ENCODE data around the gene CASS4.

CASS4 gene

DNA sequence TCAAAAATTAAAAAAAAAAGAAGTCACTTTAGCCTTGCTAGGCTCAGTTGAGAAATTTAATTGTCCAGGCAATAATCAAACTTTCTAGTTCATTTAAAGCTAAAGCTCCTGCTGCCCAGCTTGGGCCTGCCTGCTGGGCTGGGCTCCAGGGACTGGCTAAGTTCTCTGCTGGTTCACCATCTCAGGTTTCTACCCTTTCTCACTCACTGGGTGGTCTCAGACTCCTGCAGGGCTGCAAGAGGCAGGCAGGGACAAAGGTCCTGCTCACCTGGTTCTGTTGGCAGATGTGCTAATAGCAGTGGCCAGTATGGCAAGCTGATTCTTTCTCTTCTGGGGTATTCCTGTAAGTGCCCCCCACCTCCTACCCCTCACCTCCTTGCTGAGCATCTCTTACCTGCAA lies 35.2 kb downstream of the CASS4 start:
- no peak for DNase-seq (ENCODE audit: low spot score)

DNA sequence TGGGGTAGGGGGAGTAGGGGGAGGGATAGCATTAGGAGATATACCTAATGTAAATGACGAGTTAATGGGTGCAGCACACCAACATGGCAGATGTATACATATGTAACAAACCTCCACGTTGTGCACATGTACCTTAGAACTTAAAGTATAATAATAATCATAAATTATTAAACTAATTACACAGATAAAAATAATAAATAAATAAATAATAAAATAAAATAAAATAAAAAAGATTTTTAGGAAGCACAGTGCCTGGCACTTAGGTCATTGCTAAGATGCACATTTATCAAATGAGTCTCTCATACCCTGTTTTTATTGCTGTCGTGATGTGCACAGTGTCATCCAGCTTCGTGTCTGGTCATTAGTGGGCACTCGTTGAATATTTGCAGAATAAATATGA lies 37.4 kb downstream of the CASS4 start:
- no peak for DNase-seq (ENCODE audit: low spot score)

DNA sequence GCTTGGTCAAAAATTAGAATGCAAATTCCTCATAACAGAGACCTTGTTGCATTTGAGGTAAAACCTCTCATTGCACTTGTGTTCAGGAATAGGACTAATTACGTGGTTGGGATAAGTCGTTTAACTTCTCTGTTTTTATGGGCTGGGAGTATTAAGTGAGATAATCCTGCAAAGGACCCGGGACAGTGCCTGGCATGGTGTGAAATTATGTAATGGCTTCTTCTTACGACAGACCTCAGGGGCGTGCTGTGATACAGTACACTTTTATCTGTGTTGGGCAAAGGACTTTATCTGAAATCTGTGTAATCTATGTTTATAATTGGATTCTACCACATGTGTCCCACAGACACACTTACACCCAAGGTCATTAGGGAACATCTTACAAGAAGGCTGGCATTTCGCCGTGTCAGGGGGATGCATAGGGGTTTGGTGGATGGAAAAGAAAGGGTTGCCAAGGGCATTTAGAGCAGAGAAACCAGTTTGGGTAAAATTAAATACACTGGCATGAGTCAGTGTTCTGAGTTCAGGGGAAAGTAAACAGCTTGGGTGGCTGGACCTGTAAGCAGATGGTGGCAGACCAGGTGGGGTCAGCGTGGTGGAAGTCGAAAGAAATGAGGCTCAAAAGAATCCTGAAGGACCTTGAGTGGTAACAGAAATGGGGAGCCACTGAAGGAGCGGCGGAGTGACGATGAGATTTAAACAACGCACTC lies 39.2 kb downstream of the CASS4 start:
- DNase-seq (ENCODE audit: low spot score): no peak

DNA sequence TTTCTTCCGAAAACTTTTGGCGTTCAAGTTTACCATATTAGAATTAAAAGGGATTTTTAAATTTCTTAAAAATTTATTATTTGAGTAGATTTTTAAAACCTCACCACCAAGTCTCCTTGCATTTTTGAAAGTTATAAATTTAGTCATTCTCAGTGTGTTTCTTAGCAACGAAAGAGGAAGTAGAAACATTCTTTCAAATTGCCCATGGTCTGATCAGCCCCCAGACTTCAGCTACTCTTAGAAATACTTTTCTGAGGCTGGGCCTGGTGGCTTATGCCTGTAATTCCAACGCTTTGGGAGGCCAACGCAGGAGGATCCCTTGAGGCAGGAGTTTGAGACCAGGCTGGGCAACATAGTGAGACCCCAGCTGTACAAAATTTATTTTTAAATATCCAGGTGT lies 41.3 kb downstream of the CASS4 start:
- no peak for DNase-seq (ENCODE audit: low spot score)

DNA sequence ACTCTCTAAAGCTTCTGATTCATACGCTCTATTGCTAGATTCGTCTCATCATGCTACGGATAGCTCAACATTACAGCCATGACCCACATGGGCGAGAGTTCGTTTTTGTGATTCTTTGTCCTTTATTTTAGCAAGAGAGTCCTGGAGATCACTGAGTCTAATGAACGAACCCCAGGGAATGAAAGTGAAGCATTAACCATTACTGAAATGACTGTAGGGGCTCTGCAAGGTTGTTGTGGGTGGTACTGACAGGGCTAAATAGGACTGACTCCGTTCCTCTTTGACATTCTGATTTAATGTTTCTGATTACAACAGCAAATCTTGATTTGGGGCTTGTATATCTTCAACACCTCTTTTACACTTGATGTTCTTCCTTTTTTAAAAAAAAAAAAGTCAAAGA lies 42.7 kb downstream of the CASS4 start:
- peak; percentile 60 for DNase-seq (ENCODE audit: low spot score)

DNA sequence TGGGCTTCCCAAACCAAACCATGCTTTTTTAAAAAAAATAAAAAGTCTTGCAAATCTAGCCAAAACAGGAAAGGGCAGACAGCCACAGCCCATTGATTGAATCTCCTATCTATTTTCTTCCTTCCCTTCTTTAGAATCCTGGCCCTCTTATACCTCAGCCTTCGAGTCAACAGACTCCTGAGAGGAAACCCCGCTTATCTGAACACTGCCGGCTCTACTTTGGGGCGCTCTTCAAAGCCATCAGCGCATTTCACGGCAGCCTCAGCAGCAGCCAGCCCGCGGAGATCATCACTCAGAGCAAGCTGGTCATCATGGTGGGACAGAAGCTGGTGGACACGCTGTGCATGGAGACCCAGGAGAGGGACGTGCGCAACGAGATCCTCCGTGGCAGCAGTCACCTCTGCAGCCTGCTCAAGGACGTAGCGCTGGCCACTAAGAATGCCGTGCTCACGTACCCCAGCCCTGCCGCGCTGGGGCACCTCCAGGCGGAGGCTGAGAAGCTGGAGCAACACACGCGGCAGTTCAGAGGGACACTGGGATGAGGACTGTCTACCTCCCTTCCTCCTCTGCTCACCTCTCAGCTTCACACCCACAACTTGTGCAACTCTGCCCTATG lies 46.3 kb downstream of the CASS4 start:
- DNase-seq (ENCODE audit: low spot score): no peak

DNA sequence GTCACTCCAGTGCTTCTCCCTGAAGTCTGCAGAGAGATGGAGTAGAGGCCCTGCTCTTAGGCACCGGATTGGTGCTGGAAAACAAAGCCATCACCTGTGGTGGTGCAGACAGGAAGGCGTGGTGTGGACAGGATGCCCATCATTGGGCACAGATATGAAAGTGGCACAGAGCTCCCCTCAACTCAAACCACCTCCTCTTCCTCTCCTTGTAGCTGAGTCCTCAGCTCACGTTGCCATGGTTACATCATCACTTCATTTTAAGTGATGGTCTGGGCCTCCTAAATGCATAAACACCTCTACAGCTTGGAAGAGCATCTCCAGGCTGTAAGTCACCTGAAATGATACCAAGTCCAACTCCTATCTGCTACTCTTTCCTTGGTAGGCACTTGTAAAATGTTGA lies 48.4 kb downstream of the CASS4 start:
- peak; percentile 55 for DNase-seq (ENCODE audit: low spot score)

DNA sequence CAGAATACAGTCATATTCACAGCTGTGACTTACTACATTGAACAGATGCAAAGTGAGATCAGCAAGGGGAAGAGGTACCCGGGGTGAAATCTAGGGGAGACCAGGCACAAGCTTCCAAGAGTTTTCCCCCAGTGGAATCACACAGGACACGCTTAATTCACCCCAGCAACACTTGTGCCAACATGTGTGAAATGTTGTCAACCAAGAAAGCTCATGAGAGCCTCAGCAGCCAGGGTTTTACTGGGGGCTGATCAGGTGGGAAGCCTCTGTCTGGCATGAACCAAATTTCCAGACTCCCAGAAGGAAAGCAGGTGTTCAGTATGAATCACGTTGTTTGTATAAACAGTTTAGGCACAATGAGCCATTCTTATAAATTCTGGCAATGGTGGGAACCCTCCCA lies 49.5 kb downstream of the CASS4 start:
- DNase-seq (ENCODE audit: low spot score): no peak

DNA sequence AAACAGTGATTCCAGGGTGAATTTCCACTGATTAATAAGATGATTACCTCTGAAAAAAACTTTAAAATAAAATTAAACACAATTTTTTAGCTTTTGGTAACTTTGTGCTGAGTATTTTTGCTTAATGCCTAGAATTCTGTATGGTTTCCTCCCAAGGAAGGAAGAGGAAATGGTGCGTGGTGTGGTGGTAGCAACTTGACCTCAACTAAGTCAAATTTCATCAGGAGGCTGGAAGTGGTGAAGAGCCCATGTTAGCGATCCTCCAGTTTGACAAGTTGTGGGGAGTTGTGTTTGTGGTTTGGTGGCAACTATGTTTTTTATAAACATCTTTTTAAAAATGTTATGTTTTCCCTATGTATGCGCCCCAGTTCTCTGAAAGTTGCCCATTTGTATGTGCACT lies 51.4 kb downstream of the CASS4 start:
- peak; percentile 40 for DNase-seq (ENCODE audit: low spot score)

DNA sequence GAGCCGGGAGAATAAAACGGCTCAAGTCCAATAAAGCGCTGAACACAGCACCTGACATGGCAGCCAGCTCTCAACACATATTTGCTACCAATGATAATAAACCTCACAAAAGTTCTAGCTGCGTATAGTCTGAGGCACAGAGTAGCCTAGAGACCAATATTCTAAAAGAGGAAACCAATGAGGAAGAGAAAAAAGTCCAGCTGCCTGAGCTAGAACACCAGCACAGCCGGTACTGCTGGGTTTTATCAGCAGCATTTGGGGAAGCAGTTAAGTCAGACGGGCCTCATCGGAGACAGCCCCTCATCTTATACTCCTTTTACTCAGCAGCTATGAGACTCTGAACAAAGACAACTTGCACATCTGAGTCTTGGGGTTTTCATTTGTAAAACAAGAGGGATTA lies 53.9 kb downstream of the CASS4 start:
- no peak for DNase-seq (ENCODE audit: low spot score)

DNA sequence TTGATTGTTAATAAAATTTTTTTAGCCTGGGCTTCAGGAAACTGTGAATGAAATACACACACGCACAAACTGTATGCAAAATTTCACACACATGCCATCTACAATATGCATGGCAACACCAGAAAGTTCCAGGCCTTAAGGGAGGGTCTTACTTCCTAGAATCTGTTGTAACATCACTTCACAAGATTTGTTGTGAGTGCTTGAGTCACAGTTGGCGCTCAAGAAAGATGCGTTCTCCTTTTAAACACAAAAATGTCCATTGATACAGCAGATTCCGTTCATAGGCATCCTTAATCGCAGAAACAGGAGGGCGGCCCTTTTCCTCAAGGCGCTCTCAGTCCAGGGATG lies 55.9 kb downstream of the CASS4 start:
- DNase-seq (ENCODE audit: low spot score): no peak

DNA sequence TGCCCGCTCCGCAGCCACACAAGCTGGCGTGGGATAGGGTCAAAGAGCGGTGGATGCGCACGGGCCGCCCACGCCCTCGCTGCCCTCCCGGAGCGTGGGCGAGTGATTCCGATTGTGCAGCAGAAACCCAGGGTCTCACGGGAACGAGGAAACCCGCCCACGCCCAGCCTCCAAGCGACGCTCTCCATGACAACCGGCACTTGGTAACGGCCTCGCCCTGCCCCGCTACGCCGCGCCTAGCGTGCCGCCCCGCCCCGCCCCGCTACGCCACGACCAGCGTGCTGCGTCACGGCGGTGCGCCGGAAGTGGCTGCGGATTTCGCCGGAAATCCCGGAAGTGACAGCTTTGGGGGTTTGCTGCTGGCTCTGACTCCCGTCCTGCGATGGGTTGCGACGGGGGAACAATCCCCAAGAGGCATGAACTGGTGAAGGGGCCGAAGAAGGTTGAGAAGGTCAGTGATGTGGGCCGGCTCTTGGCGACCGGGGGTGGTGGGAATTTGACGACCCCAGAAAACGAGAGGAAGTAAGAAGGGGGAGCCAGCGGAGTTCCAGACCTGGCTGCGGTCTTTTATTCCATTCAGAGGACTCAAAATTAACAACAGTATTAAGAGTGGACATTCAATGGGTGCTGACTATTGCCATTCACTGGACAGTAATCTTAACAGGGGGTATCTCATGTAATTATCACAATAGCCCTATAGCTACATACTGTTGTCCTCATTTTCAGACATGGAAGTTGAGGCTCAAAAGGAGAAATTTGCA lies 56.4 kb downstream of the CASS4 start, which contains the start of gene RTF2:
Gene RTF2, plus strand, starts transcription at position 312 of the 761 bp plus-strand sequence. Its CDS starts 71 bp downstream, at position 383.
- DNase-seq (ENCODE audit: low spot score): peak; percentile 96

DNA sequence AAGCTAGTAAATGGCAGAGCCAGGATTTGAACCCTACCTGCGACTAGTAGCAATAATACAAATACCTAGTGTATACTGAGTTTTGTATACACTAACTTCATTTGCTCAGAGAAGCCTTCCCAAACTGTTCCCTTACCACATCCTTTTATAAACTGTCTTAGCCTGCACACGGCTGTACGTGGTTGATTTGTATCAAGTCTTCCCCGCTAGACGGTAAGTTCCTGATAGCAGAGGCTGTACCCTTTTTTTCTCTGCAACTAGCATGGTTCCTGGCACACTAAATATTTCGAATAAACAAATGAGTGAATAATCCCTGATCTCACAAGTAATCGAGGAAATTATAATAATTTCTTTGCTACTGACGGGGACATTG lies 57.0 kb downstream of the CASS4 start:
- no peak for DNase-seq (ENCODE audit: low spot score)

DNA sequence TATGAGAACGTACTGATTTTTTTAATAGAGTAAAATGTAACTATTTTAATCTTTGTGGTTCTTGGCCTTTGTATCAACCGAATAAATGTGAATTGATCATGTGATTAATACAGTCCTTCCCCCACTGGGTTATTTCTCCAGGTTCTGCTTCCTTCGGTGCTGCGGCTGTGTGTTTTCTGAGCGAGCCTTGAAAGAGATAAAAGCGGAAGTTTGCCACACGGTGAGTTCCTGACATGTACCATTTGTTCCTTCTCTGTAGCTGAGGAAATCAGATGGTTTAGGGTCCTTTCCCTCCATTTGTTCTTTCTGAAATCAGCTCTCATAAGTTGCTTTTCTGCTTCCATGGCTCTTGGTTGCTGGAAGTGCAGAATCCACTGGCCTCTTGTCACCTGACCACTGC lies 71.9 kb downstream of the CASS4 start:
- DNase-seq (ENCODE audit: low spot score): no peak

DNA sequence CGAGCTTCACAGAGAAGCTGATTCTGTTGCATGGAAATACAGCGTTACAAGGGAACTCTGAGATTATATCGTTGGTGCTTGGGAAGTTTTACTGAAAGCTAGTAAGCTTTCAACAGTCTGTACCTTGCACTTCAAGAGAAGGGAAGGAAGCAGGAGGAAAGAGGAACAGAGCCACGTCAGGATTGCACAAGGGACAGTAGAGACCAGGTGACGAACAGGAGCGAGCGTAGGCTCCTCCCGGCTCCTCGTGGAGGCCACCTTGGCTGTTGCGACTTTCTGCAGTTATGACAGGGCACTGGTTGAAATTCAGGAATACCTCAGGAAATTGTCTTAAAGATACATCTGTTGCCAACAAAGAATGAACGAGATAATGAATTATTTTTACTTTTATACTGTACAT lies 75.2 kb downstream of the CASS4 start:
- DNase-seq (ENCODE audit: low spot score): no peak

DNA sequence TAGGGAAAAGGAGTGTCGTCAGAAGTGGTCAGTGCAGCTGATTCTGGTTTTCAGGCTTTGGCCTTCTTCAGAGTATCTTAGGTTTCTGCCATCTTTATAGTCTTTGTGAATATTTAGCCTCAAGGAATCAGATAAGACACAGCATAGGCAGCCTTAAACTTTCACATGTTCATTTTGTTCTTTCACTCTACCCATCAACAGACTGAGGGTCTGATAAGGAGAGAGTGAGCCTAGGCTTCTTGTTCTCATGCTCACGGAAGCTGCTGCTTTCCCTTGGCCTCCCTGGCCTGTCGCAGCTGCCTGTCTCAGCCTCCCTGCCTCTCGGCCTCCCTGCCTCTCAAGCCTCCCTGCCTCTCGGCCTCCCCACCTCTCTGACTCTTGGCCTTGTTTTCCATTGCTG lies 76.5 kb downstream of the CASS4 start:
- no peak for DNase-seq (ENCODE audit: low spot score)

DNA sequence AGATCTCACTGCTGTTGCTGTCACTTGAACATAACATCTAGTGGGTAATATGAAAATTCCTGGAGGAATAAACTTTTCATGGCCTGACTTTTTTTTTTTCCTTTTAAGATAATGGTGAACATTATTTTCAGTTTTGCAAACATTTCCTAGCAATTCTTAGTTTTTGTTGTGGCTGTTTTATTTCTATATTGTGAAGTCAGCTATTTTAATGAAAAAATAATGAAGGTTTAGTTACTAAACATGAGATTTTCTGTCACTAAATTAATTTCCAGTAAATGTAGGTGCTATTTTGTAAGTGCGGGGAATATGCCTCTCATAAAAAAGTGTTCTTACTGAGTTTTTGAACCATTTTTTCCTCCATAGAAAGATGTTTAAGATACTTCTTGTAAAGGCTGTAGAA lies 89.1 kb downstream of the CASS4 start:
- no peak for DNase-seq (ENCODE audit: low spot score)

DNA sequence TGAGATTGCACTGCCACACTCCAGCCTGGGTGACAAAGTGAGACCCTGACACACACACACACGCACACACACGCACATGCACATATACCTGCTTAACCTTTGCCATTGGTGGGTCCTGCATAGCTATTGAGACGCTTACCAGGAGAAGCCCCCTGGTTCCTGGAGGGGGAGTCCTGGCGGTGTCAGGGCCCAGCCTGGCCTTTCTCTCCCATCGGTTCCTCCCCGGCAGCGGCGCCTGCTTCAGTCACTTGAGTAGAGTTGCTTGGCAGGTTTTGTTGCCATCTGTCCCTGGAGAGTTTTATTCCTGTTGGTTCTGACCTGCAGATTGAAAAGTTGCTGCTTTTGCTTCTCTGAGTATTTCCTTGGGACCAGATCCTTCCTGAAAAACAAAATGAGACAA lies 91.9 kb downstream of the CASS4 start:
- no peak for DNase-seq (ENCODE audit: low spot score)

DNA sequence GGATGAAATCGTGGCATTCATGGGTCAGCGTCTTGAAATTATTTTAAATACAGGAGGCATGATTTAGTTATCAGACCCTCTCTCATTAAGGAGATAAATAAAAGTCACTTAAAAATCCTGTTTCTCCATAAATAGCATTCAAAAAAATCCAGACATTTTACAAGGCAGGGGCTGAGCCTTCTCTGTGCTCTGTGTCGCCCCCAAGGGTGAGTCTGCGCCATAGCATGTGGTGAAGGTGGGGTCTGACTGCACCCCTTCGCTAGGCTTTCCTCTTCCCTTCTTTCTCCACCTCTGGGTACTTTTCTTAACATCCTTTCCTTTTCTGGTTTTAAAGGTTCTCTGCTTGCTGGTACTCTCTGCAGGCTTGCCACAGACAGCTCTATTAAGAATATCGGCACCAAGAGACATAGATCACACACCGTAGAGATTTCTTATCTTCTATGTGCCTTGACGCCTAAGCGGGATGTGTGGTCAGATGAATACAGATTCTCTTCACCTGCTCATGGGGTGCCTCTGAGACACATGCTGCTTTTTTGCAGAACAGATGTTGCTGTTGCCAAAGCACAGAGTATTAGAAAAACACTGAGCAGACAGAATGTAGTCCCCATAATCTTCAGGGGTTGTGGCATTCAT lies 92.4 kb downstream of the CASS4 start:
- DNase-seq (ENCODE audit: low spot score): peak; percentile 7

DNA sequence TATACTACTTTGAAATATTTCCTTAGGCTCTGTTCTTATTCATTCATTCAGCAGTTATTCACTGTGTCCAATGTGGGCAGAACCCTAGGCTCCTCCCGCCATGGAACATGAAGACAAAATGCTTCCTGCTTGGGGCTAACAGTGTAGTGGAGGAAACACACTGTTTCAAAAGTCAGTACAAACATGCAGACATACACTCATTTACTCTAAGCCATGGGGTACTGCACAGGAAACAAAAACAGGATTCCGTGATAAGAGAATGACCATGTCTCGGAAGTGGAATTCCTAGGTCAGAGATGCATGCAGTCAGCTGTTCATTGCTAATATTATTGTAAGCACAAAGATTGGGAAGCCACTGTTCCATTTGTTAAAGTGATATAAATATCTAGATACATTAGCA lies 94.0 kb downstream of the CASS4 start:
- DNase-seq (ENCODE audit: low spot score): no peak
